GM12878 (cell line): ENCODE data around the gene CD69. TPM values are rescaled to one million over a fixed set of nuclear protein-coding genes. Genes with fewer than 3 reads are reported as not detected.

Experiments used
- ATAC-seq: fragments of 200-7000 bp; cut with Tn5 transposase; 3 replicates; pipeline ENCODE4 v1.9.1; 2020; ENCODE audit warnings: mild to moderate bottlenecking, moderate library complexity
- BruUV-seq: library from RNA; stranded (reverse); fragments of 400-500 nt; replicated peaks from 2 replicates; lab custom pipeline; 2021; lab: Mats Ljungman, UMichigan
- CTCF ChIA-PET: fragments of 300-600 bp; sonication (Branson Sonifier 250); formaldehyde crosslinking; extraction: SDS; loops from one replicate; lab custom pipeline; 2021; ENCODE audit warnings: inconsistent platforms; lab: Yijun Ruan, JAX
- POLR2A ChIA-PET: fragments of 350-600 bp; formaldehyde crosslinking; extraction: SDS; loops from one replicate; lab custom pipeline; 2021; ENCODE audit warnings: inconsistent platforms; lab: Charles Lee
- RAD21 ChIA-PET: fragments of 300-600 bp; sonication (Branson Sonifier 250); formaldehyde crosslinking; loops from one replicate; lab custom pipeline; 2023; ENCODE audit warnings: antibody characterized with exemption; ENCODE audit not compliant: unreplicated experiment; lab: Charles Lee
- SMC1A ChIA-PET: fragments of 300-600 bp; sonication (Branson Sonifier 250); formaldehyde crosslinking; loops from one replicate; lab custom pipeline; 2023; ENCODE audit not compliant: unreplicated experiment, uncharacterized antibody; lab: Charles Lee
- DNase-seq: peaks from one replicate; pipeline ENCODE4 v3.0.0-alpha.2; 2011; ENCODE audit warnings: low read depth, low spot score
- FAIRE-seq: peaks from 3 replicates; lab custom pipeline; 2011; peaks lifted over from hg19 to GRCh38; lab: Jason Lieb, UNC
- H2AFZ ChIP-seq: 2 replicates; pipeline ENCODE4 v1.6.0; 2011; ENCODE audit warnings: low read depth, low read length, control low read depth; ENCODE audit not compliant: control insufficient read depth
- H3K27ac ChIP-seq: 2 replicates; pipeline ENCODE4 v1.5.1; 2011; ENCODE audit warnings: control low read depth; ENCODE audit not compliant: control insufficient read depth, insufficient read depth
- H3K27me3 ChIP-seq, 2 experiments: replicated peaks in 1 of 2; 2 replicates each; pipeline versions ENCODE4 v1.6.0 to v1.6.1; 2011; ENCODE audit warnings: low read length in 1 of 2; ENCODE audit not compliant: control insufficient read depth in 2 of 2, insufficient read depth in 2 of 2
- H3K36me3 ChIP-seq, 2 experiments: 2 replicates each; pipeline ENCODE4 v1.5.1; 2011; ENCODE audit warnings: low read length in 1 of 2; ENCODE audit not compliant: control insufficient read depth in 2 of 2, insufficient read depth in 2 of 2
- H3K4me1 ChIP-seq: 2 replicates; pipeline ENCODE4 v1.6.1; 2011; ENCODE audit warnings: mild to moderate bottlenecking, low read length, moderate library complexity, mixed read lengths; ENCODE audit not compliant: control insufficient read depth, insufficient read depth
- H3K4me2 ChIP-seq: 2 replicates; pipeline ENCODE4 v1.6.0; 2011; ENCODE audit warnings: control low read depth; ENCODE audit not compliant: control insufficient read depth, insufficient read depth
- H3K4me3 ChIP-seq: fragments of 200-600 bp; sonication (generic); 2 replicates; pipeline ENCODE4 v1.5.1; 2016
- H3K79me2 ChIP-seq: 2 replicates; pipeline ENCODE4 v1.6.0; 2011; ENCODE audit warnings: low read length; ENCODE audit not compliant: control insufficient read depth, insufficient read depth
- H3K9ac ChIP-seq: 2 replicates; pipeline ENCODE4 v1.8.0; 2011; ENCODE audit warnings: low read length, control low read depth, mixed read lengths; ENCODE audit not compliant: control insufficient read depth, insufficient read depth
- H3K9me3 ChIP-seq: replicated peaks from 3 replicates; pipeline ENCODE4 v1.5.1; 2011; ENCODE audit warnings: mild to moderate bottlenecking, low read length; ENCODE audit not compliant: control insufficient read depth, insufficient read depth
- H4K20me1 ChIP-seq: 2 replicates; pipeline ENCODE4 v1.6.0; 2011; ENCODE audit not compliant: control insufficient read depth, insufficient read depth
- E2F8 ChIP-seq: fragments of 450-650 bp; IDR thresholded peaks from 2 replicates; pipeline ENCODE4 v1.6.1; 2018; ENCODE audit warnings: mild to moderate bottlenecking, low read depth, moderate library complexity; ENCODE audit not compliant: partially characterized antibody
- FOXM1 ChIP-seq: IDR thresholded peaks from 2 replicates; pipeline ENCODE4 v1.6.1; 2012; ENCODE audit warnings: low read depth, mild to moderate bottlenecking, inconsistent platforms, low read length, moderate library complexity
- SPI1 ChIP-seq: IDR thresholded peaks from 2 replicates; pipeline ENCODE4 v1.6.1; 2011; ENCODE audit warnings: low read depth, mild to moderate bottlenecking, low read length, moderate library complexity, borderline replicate concordance; ENCODE audit not compliant: insufficient read depth
- SUPT20H ChIP-seq: IDR thresholded peaks from 2 replicates; pipeline ENCODE4 v1.6.1; 2011; ENCODE audit warnings: low read depth, mild to moderate bottlenecking, low read length, moderate library complexity, borderline replicate concordance; ENCODE audit not compliant: control insufficient read depth
- WGBS: methylation state at CpG from one replicate; pipeline ENCODE4 v1.1.6; 2016; ENCODE audit warnings: low lambda C conversion rate; ENCODE audit not compliant: insufficient replicate concordance, insufficient coverage; ENCODE audit errors: missing lambda C conversion rate; 5-methylcytosine and 5-hydroxymethylcytosine counted together
- in situ Hi-C: fragments of 300-500 bp; cut with MboI; formaldehyde crosslinking; loops from 9 replicates; pipeline ENCODE4 v1.14.3; 2018; ENCODE audit warnings: mixed read lengths
- intact Hi-C: fragments of 100-400 bp; cut with micrococcal nuclease; formaldehyde crosslinking; loops from one replicate; pipeline ENCODE4 v1.14.2; 2022; ENCODE audit not compliant: unreplicated experiment
- polyA plus RNA-seq, 11 experiments: library from polyadenylated mRNA; depleted of rRNA in 4 of 11; unstranded in 6 of 11; stranded (reverse) in 5 of 11; fragments of >200 nt; fragmentation: Nextera tagmentation in 4 of 11; fragmentation: Illumina TruSeq in 1 of 11; extraction: Ambion mirVana in 4 of 11; extraction: Trizol in 1 of 11; gene quantifications; 1 replicate in 1 of 11; 2 replicates in 10 of 11; pipeline versions ENCODE4 v1.2.1 to v1.2.3, GENCODE V29; 2011 to 2016; ENCODE audit warnings: inconsistent platforms in 2 of 11, missing spikeins in 2 of 11, low read depth in 1 of 11
- total RNA-seq, 4 experiments: library from RNA; depleted of rRNA in 3 of 4; stranded (reverse); fragments of >200 nt in 3 of 4; fragmentation: Illumina TruSeq in 1 of 4; extraction: Trizol in 1 of 4; gene quantifications; 2 replicates each; pipeline versions ENCODE4 v1.2.1 to v1.2.3, GENCODE V29; 2013 to 2021

CD69 gene
- total and polyA plus RNA-seq, 10 of the 15 experiments (the other 5 are each of a cell fraction or from before 2014, with no cell fraction given), result 7.3 to 156 (median 15.0) TPM

GRCh38 chr12:9779209-9779608 lies 18.5 kb upstream of the CD69 start:
- H3K9me3 ChIP-seq, result no peaks in the 10 kb centered on the region; the same call in 2 of the 3 replicates
- no peaks in the 10 kb centered on the region for H3K79me2 ChIP-seq
- no peak overlapping the region for H3K4me2 ChIP-seq
- H3K4me1 ChIP-seq, result no peaks in the 10 kb centered on the region
- no peak overlapping the region for H3K27ac ChIP-seq
- no peaks in the 10 kb centered on the region for H3K36me3 ChIP-seq
- intact Hi-C loops, result no loop called here
- SMC1A ChIA-PET, result interaction anchor here (0.7 to 1.9 kb wide), 3 partner anchors 11 to 1766 kb away, joined by 3 to 7 read pairs (median 4); no protein-coding TSS in a partner anchor
- WGBS, result 49% methylated on average over 4 of the region's 4 CpGs
- no peaks in the 10 kb centered on the region for H4K20me1 ChIP-seq
- RAD21 ChIA-PET, result no interaction called here
- POLR2A ChIA-PET, result interaction anchor here (0.6 kb wide), 1 partner anchor 20 kb away, joined by 4 read pairs; no protein-coding TSS in a partner anchor
- CTCF ChIA-PET, result no interaction called here
- no peak overlapping the region for H2AFZ ChIP-seq
- no TSS peak for BruUV-seq
- H3K4me3 ChIP-seq, result no peak overlapping the region
- ATAC-seq, result no peak
- in situ Hi-C loops, result no loop called here
- TF ChIP-seq SPI1, result peak; percentile 28; the same call in 1 of the 2 replicates
- TF ChIP-seq SUPT20H, result no peak
- TF ChIP-seq FOXM1, result no peak
- TF ChIP-seq E2F8, result no peak
- no peak for FAIRE-seq
- no peak for DNase-seq
- H3K9ac ChIP-seq, result no peak overlapping the region
- H3K27me3 ChIP-seq, result no peaks in the 10 kb centered on the region
